ENCODE measurements around the gene STAB2.

STAB2 gene

GRCh38 chr12:103590271-103590670 is 3.2 kb downstream of the STAB2 start:
- no peak for TF ChIP-seq TCF12 (IDR thresholded peaks at IDR 0.05; ENCODE audit: low read depth)
- TF ChIP-seq USF1 (IDR thresholded peaks at IDR 0.05), result no peak
- TF ChIP-seq EP300 (IDR thresholded peaks at IDR 0.05; ENCODE audit: borderline replicate concordance), result no peak
- no peak for TF ChIP-seq MAX (IDR thresholded peaks at IDR 0.05)
- no peak for TF ChIP-seq TAF1 (IDR thresholded peaks at IDR 0.05; ENCODE audit: low read depth)
- TF ChIP-seq TEAD4 (IDR thresholded peaks at IDR 0.05), result no peak
- TF ChIP-seq CEBPB (IDR thresholded peaks at IDR 0.05), result no peak
- TF ChIP-seq YY1 (IDR thresholded peaks at IDR 0.05; ENCODE audit: low read depth), result no peak
- TF ChIP-seq RAD21 (IDR thresholded peaks at IDR 0.05; ENCODE audit: low read depth), result no peak
- TF ChIP-seq REST (IDR thresholded peaks at IDR 0.05; ENCODE audit: low read depth), result no peak
- TF ChIP-seq EGR1 (IDR thresholded peaks at IDR 0.05), result no peak
- no peak for TF ChIP-seq CREB1 (IDR thresholded peaks at IDR 0.05; ENCODE audit: low read depth)
- TF ChIP-seq ZBTB7A (IDR thresholded peaks at IDR 0.05; ENCODE audit: low read depth), result no peak
- TF ChIP-seq FOXM1 (IDR thresholded peaks at IDR 0.05; ENCODE audit: borderline replicate concordance, low read depth), result no peak
- TF ChIP-seq NFIC (IDR thresholded peaks at IDR 0.05), result no peak

DNA sequence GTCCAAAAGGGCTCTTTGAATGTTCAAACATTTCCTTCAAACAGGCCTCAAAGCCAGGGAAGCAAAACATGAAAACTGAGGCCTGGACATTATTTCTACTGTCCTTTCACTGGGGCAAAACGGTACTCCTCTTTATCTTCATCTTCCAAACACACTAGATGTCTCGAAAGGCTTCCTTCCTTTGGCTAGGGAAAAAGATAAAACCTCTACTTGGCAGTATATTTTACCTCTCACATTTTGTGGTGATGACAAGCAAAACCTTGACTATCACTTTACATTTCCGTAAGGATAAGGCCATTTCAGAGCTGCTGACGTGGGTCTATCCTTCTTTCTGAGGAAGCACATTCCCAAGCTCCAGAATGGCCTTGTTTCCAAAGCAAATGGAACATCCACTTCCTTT is 9.9 kb downstream of the STAB2 start:
- TF ChIP-seq REST (IDR thresholded peaks at IDR 0.05; ENCODE audit: low read depth) (no peak), RAD21 (IDR thresholded peaks at IDR 0.05; ENCODE audit: low read depth) (no peak)

DNA sequence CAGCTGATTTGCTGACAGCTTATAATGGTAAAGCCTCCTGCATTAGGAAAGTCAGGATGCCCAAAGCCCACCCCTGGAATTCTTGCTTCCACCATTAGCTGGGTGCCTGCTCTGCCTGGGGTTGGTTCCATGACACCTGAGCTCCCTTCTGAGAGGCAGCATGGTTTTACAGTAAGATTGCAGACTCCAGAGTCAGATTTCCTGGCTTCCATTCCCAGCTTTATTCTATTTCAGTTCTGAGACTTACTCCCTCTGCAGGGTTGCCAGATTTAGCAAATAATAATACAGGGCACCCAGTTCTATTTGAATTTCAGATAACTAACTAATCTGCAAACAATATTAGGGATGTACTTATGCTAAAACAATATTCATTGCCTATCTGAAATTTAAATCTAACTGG is 12.2 kb downstream of the STAB2 start:
- TF ChIP-seq TAF1 (IDR thresholded peaks at IDR 0.05; ENCODE audit: low read depth) (no peak), USF1 (IDR thresholded peaks at IDR 0.05) (no peak), CREB1 (IDR thresholded peaks at IDR 0.05; ENCODE audit: low read depth) (no peak), MAX (IDR thresholded peaks at IDR 0.05) (no peak), NFIC (IDR thresholded peaks at IDR 0.05) (no peak), TCF12 (IDR thresholded peaks at IDR 0.05; ENCODE audit: low read depth) (no peak), YY1 (IDR thresholded peaks at IDR 0.05; ENCODE audit: low read depth) (no peak), ZBTB7A (IDR thresholded peaks at IDR 0.05; ENCODE audit: low read depth) (no peak)

- TF ChIP-seq EP300 (IDR thresholded peaks at IDR 0.05; ENCODE audit: borderline replicate concordance) (no peak), ZBTB7A (IDR thresholded peaks at IDR 0.05; ENCODE audit: low read depth) (no peak), CEBPB (IDR thresholded peaks at IDR 0.05) (no peak), YY1 (IDR thresholded peaks at IDR 0.05; ENCODE audit: low read depth) (no peak), NFIC (IDR thresholded peaks at IDR 0.05) (no peak), TAF1 (IDR thresholded peaks at IDR 0.05; ENCODE audit: low read depth) (no peak), TCF12 (IDR thresholded peaks at IDR 0.05; ENCODE audit: low read depth) (no peak), CREB1 (IDR thresholded peaks at IDR 0.05; ENCODE audit: low read depth) (no peak), MAX (IDR thresholded peaks at IDR 0.05) (no peak), TEAD4 (IDR thresholded peaks at IDR 0.05) (no peak), REST (IDR thresholded peaks at IDR 0.05; ENCODE audit: low read depth) (no peak), USF1 (IDR thresholded peaks at IDR 0.05) (no peak), RAD21 (IDR thresholded peaks at IDR 0.05; ENCODE audit: low read depth) (no peak), FOXM1 (IDR thresholded peaks at IDR 0.05; ENCODE audit: borderline replicate concordance, low read depth) (no peak), EGR1 (IDR thresholded peaks at IDR 0.05) (no peak)
These were observed 14.1 kb downstream of the STAB2 start for GRCh38 chr12:103600967-103601728.

All from Ishikawa (cell line).